Mucosa of gallbladder (tissue), 1 donor: ENCODE measurements around the gene FAM53C. TPM values are rescaled to one million over a fixed set of nuclear protein-coding genes. Genes with fewer than 3 reads are reported as not detected.
"Not testable (repeated sequence)": the region's sequence is repeated elsewhere in the genome, so short reads cannot be mapped to it uniquely, and the experiment has no call there.

Experiments
- DNase-seq: peaks from one replicate; pipeline ENCODE4 v3.0.0-alpha.2; 2020; ENCODE audit warnings: low spot score
- total RNA-seq: library from RNA; stranded (reverse); gene quantifications from one replicate; pipeline ENCODE4 v1.2.1, GENCODE V29; 2021
- donor health status: DM: no; HTN: no; CAD: no.

Gene FAM53C
- total RNA-seq, 1 donor from 2014 or later, result 29.2 TPM

DNA sequence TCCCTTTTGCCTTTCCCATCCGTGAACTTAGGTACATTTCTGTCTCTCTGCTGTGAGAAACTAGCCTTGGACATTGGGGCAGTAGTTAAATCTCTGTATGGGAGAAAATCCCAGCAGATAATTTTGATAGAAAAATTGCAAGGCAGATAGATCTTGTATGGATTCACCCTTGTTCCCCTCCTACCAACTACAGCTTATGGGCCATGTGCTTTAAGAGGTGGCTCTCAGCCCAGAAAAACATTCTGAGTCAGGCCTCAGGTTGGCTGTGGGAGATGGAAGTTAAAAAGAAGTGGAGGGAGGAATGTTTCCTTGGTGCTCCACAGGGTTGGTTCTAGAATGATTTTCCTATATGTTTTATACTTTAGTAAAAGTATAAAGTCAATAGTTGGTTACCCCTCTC, 13.0 kb downstream of the FAM53C start:
- no peak for DNase-seq

DNA sequence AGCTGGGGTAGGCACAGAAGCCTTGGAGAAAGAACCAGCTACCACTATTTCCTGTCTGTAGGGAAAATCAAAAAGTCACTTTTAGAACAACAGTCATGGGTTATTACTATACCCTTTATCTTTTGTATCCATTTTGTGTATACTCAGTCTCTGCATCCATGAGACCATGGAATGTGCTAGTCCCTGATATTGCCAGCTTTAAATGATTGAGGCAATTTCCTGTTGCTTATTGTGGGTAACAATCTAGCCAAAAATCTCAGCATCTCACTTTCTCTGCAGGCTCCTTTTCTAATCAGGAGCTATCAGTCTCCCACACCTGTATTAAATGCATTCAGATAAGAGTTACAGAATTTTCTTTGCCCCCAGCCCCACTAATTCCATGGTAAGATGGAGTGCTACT, 13.5 kb downstream of the FAM53C start:
- DNase-seq, result no peak

DNA sequence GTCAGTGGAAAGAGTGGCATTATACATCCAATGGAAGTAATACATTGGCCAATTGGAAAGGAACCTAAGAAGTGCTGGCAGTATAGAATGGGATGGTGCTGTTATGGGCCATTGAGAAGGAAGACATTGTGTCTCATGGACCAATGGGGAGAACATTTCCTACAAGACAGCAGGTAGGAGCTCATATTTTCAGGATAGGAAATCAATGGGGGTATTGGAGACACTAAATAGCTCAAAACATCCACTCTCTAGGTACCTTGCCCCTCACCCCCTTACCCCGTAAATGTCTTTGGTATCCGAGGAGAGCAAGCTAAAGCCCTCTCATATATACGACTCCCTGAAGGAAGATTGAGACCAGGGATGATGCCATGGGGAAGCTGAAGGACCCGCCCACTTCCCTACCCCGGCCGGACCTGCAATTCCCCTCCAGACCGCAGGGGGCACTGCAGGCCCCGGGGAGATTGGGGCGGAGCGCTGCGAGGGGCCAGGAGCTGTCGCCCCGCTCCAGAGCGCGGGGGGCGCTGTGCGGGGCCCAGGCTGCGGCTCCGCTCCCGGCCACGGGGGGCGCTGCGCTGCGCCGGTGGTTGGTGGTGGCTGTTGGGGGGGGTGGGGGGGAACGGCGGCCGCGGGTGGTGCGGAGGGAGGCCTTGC, 14.1 kb downstream of the FAM53C start, which contains the start of gene KDM3B:
Gene KDM3B, plus strand, starts transcription at position 615 of the 651 bp plus-strand sequence. CDS start 111 bp downstream, outside the sequence.
- DNase-seq, result peak; percentile 87

DNA sequence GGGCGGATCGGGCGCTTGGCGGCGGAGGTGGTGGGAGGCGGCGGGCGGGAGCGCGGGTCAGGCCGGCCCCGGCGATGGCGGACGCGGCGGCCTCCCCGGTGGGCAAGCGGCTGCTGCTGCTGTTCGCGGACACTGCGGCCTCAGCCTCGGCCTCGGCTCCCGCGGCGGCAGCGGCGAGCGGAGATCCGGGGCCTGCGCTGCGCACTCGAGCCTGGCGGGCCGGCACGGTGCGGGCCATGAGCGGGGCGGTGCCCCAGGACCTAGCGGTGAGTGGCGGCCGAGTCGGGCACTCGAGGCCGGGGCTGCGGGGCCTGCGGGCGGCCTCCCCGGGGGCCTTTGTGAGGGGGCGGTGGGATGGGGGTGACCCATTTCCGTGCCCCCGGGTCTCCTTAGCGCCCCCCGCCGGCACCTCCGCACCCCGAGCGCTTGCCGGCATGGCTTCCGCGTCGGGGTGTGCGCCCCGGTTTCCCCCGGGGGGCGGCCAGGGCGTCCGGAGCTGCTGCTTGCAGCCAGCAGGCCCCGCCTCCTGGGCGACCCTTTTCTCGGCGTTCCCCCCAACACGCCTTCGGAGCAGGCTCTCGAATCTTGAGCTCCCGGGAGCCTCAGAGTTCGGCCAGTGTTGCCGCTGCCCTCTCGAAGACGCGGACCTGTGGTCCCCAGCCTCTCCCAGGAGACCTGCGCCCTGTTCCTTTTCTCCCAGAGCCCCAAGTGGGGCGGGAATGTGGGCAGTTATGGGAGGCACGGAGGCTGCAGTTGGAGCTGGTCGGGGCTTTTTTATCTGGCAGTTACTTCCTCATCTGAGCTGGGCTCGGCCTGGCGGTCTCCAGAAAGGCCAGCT, 14.9 kb downstream of the FAM53C start:
- peak; percentile 61 for DNase-seq

DNA sequence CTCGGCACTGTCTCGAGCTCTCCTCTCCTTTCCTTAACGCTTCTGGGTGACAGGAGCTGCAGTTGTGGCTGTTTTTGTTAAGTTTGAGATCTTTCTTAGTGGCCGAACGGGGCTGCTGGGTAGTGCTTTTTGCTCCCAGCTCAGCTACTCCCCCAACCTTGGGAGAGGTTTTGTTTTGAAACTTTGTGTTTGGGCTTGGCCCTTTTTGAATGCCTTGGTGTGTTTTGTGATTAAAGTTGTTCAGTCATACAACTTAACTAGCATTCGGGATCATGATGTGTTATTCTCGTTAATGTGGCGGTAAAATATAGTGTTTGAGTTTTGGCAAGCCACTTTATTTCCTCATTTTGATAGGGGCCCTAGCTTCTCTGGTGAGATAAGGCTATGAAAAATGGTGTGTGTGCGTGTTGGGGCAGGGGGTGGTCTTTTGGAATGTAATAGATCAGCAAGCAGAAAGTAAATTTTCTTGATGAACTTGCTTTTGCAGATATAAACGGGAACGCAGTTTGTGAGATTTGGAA, 15.6 kb downstream of the FAM53C start:
- no peak for DNase-seq

DNA sequence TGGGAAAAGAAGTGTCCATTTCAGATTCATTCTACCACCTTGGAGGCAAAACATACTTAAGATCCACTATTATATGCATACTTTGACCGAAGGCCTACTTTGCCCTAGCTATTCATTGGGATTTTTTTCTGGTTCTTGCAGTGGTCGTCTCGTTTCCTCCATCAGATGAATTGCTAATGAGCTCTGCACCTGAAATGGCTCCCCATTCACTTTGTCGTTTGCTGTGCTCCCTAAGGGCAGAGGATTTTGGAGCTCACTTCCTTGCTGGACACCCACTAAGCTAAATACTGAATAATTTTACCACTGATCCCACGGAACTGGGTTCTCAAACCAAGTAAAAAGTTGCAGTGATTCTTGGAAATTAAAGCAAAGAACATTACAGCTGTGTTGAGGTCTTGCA, 16.3 kb downstream of the FAM53C start:
- no peak for DNase-seq

DNA sequence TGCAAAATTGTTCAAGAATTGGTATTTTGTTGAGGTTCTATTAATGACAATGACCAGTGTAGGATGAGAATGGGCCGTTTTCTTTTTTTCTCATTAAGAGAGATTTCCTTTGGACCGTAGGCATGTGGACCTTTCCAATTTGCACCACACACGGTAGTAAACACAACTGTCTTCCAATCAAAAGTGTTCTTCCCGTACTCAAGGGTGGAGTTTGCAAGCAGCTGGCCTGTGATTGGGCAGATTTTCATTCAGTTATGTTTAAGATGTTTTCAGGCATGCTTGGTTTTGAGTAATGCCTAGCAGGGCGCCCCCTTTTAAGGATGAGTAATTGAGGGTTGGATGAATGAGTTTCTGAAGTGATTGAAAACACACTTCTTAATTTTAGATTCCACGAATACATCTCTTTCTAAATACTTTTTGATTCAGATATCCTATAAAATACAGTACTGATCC, 16.9 kb downstream of the FAM53C start:
- peak; percentile 29 for DNase-seq

DNA sequence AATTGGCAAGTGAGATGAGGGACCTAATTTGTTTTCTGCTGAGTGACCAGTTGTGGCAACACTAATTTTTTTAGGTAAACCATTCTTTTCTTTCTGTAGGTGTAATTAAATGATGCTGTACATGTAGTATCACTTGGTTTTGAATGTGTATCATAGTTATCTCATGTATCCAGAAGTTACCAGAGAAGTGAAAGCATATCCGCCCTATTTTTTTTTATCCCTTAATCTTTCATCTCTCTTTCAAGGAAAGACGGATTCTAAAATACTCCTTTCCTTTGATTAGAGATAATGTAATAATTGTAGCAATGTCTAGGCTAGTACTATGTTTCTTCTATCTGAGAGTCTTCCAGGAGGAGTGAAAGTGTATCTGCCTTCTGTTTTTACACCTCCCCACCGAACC, 21.6 kb downstream of the FAM53C start:
- DNase-seq, result no peak

DNA sequence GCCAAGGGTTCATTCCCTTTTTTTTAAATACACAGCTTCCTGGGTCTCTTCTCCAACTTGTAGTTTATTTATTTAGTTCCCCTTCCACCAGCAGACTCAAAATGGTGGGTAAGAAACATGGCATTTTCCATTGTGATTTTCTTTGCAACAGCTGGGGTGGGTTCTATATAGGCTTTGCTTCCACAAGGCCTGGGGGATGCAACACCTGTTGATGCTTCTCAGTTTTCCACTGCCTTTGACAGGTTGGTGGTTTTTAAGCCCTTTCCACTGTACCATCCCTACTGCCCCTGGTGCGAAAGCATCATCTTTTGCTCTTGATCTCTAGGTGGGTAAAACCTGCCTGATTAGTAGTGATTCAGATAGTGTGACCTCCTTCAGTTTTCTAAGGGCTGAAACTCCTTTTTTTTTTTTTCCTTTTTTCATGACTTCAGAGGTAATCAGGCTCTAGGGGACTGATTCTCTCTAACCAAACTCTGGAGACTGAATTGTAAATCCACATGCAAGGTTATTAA, 22.9 kb downstream of the FAM53C start:
- DNase-seq, result no peak

DNA sequence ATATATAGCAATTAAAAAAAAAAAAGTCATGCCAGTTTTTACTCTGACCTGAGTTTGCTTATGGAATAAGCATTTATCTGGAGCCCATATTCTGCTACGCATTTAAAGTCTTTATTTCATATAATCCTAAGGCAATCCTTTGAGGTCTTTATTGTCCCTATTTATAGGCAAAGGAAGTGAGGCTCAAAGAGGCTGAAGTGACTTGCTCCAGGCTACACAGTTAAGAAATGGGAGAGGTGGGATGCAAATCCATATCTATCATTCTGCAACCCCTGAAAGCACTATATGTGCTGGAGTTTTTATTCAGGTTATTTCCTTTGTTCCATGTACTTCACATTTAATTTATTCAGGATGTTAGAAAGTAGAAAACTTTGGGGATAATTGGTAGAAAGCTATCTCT, 26.5 kb downstream of the FAM53C start:
- DNase-seq, result no peak

DNA sequence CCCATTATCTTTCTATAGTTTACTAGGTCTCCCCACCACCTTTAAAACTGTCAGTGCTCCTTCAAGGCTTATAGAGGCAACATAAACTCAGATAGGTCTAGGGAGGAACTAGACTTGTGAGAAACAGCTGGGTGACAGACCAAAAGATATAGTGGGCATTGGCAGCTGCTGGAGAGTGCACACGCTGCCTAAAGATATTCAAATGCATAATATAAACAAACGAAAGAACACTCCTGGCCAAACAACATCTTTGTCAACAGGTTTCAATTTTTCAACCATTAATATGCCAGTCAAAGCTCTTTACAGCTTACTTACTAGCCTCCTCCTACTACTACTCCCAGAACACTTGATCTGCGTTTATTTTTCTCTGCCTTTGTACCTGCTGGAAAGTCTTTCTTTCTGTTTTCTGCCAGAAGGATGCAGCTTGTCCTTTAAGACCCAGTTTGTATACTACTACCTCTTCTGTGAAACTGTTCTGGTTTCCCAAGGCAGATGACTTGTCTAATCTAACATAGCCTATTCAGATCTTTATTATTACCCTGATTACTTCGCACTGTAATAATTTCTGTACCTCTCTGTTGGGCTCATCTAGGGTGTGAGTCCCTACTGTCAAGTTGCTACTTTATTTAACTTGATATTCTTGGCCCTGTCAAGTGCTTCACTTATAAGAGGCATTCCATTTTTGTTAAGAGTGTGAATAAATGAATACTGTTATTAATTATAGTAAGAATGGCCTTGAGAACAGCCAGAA, 28.7 kb downstream of the FAM53C start:
- no peak for DNase-seq

DNA sequence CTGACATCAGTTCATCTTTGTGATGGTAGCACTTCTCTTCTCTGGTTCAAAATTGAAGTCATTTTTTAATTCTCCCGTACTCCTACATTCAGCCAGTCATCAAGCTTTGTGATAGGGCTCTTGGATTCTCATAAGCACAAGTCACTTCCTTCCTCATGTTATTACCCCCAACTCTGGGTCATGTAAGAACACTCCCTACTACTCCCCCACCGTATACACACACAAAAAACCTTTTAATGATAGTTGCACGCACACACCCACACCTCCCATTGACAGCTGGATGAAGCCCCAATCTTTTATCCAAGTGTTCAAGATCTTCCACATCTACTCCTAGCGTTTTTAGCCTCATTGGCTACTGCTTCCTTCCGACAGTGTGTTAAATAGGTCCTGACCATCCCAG, 31.2 kb downstream of the FAM53C start:
- DNase-seq, result no peak

DNA sequence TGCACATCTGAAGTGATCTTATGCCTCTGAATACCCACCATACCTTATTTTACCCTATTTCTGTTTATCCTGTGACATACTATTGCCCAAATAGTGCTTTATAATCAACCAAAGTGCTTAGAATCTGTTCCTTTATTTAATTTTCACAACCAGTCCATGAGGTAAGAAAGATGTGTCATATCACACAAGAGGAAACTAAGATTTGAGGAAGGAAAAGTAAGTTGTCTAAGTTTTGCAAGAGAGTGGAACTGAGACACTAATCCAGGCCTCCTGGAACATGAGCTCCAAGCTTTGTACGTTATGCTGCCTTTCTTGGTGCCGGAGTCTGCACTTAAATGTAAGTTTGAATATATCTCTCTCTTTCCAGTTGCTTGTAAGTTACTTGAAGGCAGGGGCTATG, 31.6 kb downstream of the FAM53C start:
- no peak for DNase-seq

DNA sequence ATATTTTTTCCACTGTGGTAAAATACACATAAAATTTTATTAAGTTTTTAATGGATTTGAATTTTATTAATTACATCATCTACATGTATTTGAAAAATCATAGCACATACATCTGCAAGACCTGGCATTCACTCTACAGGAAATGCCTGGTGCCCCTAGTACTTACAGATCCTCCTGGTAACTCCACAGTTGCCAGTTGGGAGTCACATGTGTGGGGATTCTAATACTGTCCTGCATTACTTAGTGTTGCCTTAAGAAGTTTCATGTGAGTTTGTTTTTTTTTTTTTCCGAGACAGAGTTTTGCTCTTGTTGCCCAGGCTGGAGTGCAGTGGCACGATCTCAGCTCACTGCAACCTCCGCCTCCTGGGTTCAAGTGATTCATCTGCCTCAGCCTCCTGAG, 32.5 kb downstream of the FAM53C start:
- no peak for DNase-seq

DNA sequence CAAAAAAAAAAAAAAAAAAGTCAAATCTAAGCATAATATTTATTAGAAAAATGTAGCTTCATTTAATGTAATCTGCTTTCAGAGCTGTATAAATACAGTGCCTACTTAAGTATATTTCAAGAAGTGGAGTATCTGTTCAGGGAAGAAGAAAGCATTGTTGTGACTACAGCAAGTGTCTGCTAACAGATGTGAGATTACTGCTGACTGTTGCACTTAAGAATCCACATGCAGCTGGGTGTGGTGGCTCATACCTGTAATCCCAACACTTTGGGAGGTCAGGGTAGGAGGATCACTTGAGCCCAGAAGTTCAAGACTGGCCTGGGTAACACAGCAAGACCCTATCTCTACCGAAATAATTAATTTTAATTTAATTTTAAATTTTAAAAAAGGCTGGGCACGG, 33.4 kb downstream of the FAM53C start:
- DNase-seq, result no peak

DNA sequence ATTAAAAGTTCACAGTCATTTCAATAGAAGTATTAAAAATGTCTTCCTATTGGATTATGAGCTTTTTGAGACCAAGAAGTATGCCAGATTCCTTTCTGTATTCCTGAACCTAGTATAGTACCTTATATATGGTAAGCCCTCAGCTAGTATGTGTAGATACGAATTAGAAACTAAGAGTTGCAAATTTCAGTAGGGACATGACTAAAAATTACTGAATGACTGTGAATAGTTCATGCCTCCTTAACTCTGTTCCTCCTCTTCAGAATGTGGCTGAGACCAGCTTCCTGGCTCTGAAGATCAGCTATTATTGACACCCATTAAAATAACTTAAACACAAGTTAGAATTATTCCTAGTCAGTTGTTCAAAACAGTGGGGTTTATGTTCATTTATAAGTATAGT, 34.2 kb downstream of the FAM53C start:
- DNase-seq, result no peak

DNA sequence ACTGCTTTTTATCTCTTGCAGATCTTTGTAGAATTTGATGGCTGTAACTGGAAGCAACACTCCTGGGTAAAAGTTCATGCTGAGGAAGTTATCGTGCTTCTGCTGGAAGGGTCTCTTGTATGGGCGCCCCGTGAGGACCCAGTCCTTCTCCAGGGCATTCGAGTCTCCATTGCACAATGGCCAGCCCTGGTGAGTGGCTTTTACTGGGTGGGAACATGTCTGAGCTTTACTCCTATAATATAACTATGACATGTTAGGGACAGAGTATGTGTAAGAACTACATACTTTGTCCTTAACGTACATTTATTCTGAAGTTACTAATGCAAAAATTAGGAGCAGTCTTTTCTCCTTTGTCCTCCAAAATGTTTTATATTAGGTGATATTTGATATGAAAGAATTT, 34.6 kb downstream of the FAM53C start:
- DNase-seq, result no peak

DNA sequence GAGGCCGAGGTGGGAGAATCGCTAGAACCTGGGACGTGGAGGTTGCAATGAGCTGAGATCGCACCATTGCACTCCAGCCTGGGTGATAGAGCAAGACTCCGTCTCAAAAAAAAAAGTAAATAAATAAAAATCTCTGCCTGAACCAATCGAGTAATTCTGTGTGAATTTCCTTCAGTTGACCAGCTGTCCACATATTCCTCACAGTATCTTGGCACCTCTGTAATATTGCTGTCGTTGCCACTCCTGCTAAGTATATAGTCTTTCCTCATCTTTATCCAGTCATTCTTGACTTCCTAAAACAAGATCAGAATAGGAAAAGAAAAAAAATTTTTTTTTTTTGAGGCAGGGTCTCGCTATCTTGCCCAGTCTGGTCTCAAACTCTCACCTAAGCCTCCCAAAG, 44.3 kb downstream of the FAM53C start:
- no peak for DNase-seq

DNA sequence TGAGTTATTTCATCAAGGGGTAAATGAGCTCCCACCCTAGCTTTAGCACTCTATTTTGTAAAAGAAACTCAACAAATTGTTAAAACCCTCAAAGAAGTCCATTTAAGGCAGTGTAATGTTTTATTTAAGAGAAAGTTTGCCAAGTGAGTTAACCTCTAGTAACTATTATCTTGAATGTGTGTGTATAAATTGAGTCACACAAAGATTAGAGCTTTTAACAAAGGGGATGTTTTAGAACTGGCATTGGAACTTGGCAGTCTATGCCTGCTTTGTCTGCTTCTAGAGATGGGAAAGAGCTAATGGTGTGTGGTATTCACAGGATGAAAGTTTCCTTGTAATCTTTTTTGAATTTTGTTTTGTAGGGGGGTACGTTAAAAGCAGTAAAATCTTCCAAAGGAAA, 47.6 kb downstream of the FAM53C start:
- DNase-seq, result no peak

DNA sequence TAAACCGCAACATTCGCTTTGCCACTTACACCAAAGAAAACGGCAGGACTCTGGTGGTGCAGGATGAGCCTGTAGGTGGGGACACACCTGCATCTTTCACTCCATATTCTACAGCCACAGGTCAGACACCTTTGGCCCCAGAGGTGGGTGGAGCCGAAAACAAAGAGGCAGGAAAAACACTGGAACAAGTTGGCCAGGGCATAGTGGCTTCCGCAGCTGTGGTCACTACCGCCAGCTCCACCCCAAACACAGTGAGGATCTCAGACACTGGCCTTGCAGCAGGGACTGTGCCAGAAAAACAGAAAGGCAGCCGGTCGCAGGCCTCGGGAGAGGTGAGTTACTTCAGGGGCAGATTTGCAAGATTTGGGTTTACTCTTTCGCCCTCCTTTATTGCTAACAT, 48.2 kb downstream of the FAM53C start:
- no peak for DNase-seq

DNA sequence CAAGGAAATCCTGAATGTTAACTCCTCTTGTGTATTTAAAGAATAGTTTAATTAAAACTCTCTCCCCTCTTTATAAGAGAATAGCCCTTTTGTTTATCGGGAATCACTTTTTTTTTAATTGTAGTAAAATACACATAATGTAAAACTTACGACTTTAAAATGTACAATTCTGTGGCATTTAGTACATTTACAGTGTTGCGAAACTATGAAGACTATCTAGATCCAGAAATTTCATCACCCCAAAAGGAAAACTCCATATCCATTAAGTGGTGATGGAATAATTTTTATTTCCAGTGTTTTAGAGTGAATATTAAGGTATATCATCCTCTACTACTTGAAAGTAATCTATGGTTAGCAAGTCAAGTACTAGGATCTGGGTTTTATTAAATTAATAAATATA, 51.3 kb downstream of the FAM53C start:
- no peak for DNase-seq

DNA sequence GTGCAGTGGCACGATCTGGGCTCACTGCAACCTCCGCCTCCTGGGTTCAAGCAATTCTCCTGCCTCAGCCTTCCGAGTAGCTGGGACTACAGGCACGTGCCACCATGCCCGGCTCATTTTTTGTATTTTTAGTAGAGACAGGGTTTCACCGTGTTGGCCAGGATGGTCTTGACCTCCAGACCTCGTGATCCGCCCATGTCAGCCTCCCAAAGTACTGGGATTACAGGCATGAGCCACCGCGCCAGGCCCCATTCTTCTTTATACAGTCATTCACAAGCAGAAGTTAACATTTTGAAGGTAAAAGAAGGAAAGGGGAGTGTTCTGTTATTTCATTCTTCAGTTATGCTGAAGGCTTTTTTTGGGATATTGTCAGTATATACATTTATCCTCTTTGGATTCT, 51.8 kb downstream of the FAM53C start:
- not testable (repeated sequence) for DNase-seq
